H1 (cell line): ENCODE data around the gene FNIP2. TPM values are rescaled to one million over a fixed set of nuclear protein-coding genes. Genes with fewer than 3 reads are reported as not detected.

Source experiments
- CTCF ChIA-PET: fragments of 300-600 bp; sonication (Branson Sonifier 250); formaldehyde crosslinking; loops from one replicate; lab custom pipeline; 2021; ENCODE audit not compliant: partially characterized antibody; lab: Charles Lee
- POLR2A ChIA-PET: fragments of 300-600 bp; sonication (Branson Sonifier 250); formaldehyde crosslinking; loops from one replicate; lab custom pipeline; 2021; ENCODE audit warnings: inconsistent platforms; ENCODE audit not compliant: partially characterized antibody; lab: Charles Lee
- DNase-seq, 2 experiments: peaks; one replicate each; pipeline versions ENCODE4 v3.0.0 to v3.0.0-alpha.2; 2010 to 2022; ENCODE audit warnings: low spot score in 2 of 2, low read depth in 1 of 2, mixed read lengths in 1 of 2
- FAIRE-seq: peaks from 2 replicates; lab custom pipeline; 2011; peaks lifted over from hg19 to GRCh38; lab: Jason Lieb, UNC
- H2AFZ ChIP-seq: 2 replicates; pipeline ENCODE4 v1.8.1; 2012; ENCODE audit warnings: low read length, inconsistent platforms
- H2AK5ac ChIP-seq: 2 replicates; pipeline ENCODE4 v1.6.1; 2013; ENCODE audit warnings: low read depth, low read length
- H2BK120ac ChIP-seq: replicated peaks from 2 replicates; pipeline ENCODE3; 2013; ENCODE audit warnings: low read depth, low read length, inconsistent platforms
- H2BK12ac ChIP-seq: 2 replicates; pipeline ENCODE4 v1.6.1; 2013; ENCODE audit warnings: low read depth, low read length
- H2BK15ac ChIP-seq: 2 replicates; pipeline ENCODE4 v1.6.1; 2013; ENCODE audit warnings: low read length
- H2BK20ac ChIP-seq: 2 replicates; pipeline ENCODE4 v1.6.1; 2013; ENCODE audit warnings: low read length
- H2BK5ac ChIP-seq: 2 replicates; pipeline ENCODE4 v1.6.1; 2013; ENCODE audit warnings: low read depth, low read length
- H3K14ac ChIP-seq: 2 replicates; pipeline ENCODE4 v1.6.1; 2013; ENCODE audit warnings: inconsistent platforms; ENCODE audit not compliant: insufficient read length
- H3K18ac ChIP-seq: 2 replicates; pipeline ENCODE4 v1.6.1; 2013; ENCODE audit warnings: low read length; ENCODE audit errors: extremely low read depth
- H3K23ac ChIP-seq: 2 replicates; pipeline ENCODE4 v1.6.1; 2013; ENCODE audit warnings: inconsistent platforms; ENCODE audit not compliant: insufficient read length
- H3K23me2 ChIP-seq: 2 replicates; pipeline ENCODE4 v1.6.1; 2013; ENCODE audit warnings: low read depth, low read length
- H3K27ac ChIP-seq: 2 replicates; pipeline ENCODE4 v1.6.1; 2011; ENCODE audit warnings: low read depth, low read length, inconsistent platforms
- H3K27me3 ChIP-seq, 4 experiments: replicated peaks in 1 of 4; 1 replicate in 1 of 4; 2 replicates in 3 of 4; pipeline versions ENCODE4 v1.6.1 to v1.8.1; 2011 to 2013; ENCODE audit warnings: low read length in 3 of 4, mild to moderate bottlenecking in 3 of 4, inconsistent platforms in 2 of 4, mixed read lengths in 2 of 4, moderate library complexity in 1 of 4; ENCODE audit not compliant: control insufficient read depth in 3 of 4, insufficient read depth in 3 of 4; ENCODE audit errors: extremely low read depth in 1 of 4
- H3K36me3 ChIP-seq, 4 experiments: 2 replicates each; pipeline versions ENCODE4 v1.6.1 to v1.8.1; 2011 to 2013; ENCODE audit warnings: mild to moderate bottlenecking in 4 of 4, low read length in 3 of 4, moderate library complexity in 2 of 4, control low read depth in 1 of 4, inconsistent platforms in 1 of 4; ENCODE audit not compliant: insufficient read depth in 4 of 4, control insufficient read depth in 2 of 4
- H3K4ac ChIP-seq: replicated peaks from 2 replicates; pipeline ENCODE3; 2013; ENCODE audit warnings: low read length, low read depth, mixed read lengths, inconsistent platforms; ENCODE audit not compliant: insufficient read length
- H3K4me1 ChIP-seq, 4 experiments: replicated peaks in 1 of 4; 1 replicate in 1 of 4; 2 replicates in 3 of 4; pipeline versions ENCODE4 v1.6.1 to v1.8.1; 2011 to 2013; ENCODE audit warnings: low read length in 3 of 4, inconsistent platforms in 2 of 4, mixed read lengths in 1 of 4; ENCODE audit not compliant: insufficient read depth in 4 of 4, control insufficient read depth in 3 of 4
- H3K4me2 ChIP-seq, 2 experiments: 2 replicates each; pipeline versions ENCODE4 v1.6.1 to v1.8.1; 2011 to 2013; ENCODE audit warnings: low read depth in 2 of 2, low read length in 2 of 2, control low read depth in 1 of 2, inconsistent platforms in 1 of 2, mild to moderate bottlenecking in 1 of 2; ENCODE audit not compliant: insufficient read depth in 1 of 2
- H3K4me3 ChIP-seq, 4 experiments: fragments of 200-600, 300-600 bp in 1 of 4; sonication (generic), shearing (Covaris generic), sonication (Bioruptor Twin) in 1 of 4; 2 replicates each; pipeline versions ENCODE4 v1.5.1 to v1.8.1; 2011 to 2016; ENCODE audit warnings: low read length in 4 of 4, low read depth in 3 of 4, control low read depth in 2 of 4, inconsistent platforms in 2 of 4, mild to moderate bottlenecking in 2 of 4, mixed read lengths in 1 of 4, moderate library complexity in 1 of 4; ENCODE audit not compliant: insufficient read depth in 2 of 4; ENCODE audit errors: extremely low read depth in 1 of 4
- H3K56ac ChIP-seq: replicated peaks from 2 replicates; pipeline ENCODE3; 2013; ENCODE audit warnings: low read depth, mild to moderate bottlenecking, mixed read lengths, low read length, inconsistent platforms; ENCODE audit not compliant: insufficient read length
- H3K79me1 ChIP-seq: 2 replicates; pipeline ENCODE4 v1.6.1; 2013; ENCODE audit warnings: low read depth, low read length, control low read depth
- H3K79me2 ChIP-seq, 2 experiments: 2 replicates each; pipeline versions ENCODE4 v1.6.1 to v1.8.1; 2012 to 2013; ENCODE audit warnings: low read length in 2 of 2, mild to moderate bottlenecking in 2 of 2, inconsistent platforms in 1 of 2; ENCODE audit not compliant: insufficient read depth in 2 of 2, control insufficient read depth in 1 of 2
- H3K9ac ChIP-seq, 4 experiments: replicated peaks in 1 of 4; 1 replicate in 1 of 4; 2 replicates in 3 of 4; pipeline versions ENCODE4 v1.6.1 to v1.8.1; 2011 to 2013; ENCODE audit warnings: low read depth in 3 of 4, low read length in 3 of 4, control low read depth in 2 of 4, mild to moderate bottlenecking in 2 of 4, moderate library complexity in 2 of 4, inconsistent platforms in 1 of 4; ENCODE audit errors: extremely low read depth in 1 of 4
- H3K9me3 ChIP-seq, 2 experiments: 2 replicates each; pipeline versions ENCODE4 v1.6.1 to v1.8.1; 2012 to 2013; ENCODE audit warnings: mild to moderate bottlenecking in 2 of 2, moderate library complexity in 2 of 2, control low read depth in 1 of 2, inconsistent platforms in 1 of 2, low read depth in 1 of 2, low read length in 1 of 2, mixed read lengths in 1 of 2; ENCODE audit not compliant: insufficient read depth in 2 of 2
- H4K20me1 ChIP-seq, 2 experiments: replicated peaks in 1 of 2; 2 replicates each; pipeline versions ENCODE3 to v1.8.1; 2011 to 2013; ENCODE audit warnings: inconsistent platforms in 2 of 2, low read length in 2 of 2, mild to moderate bottlenecking in 1 of 2; ENCODE audit not compliant: insufficient read depth in 2 of 2, control insufficient read depth in 1 of 2
- H4K5ac ChIP-seq: 2 replicates; pipeline ENCODE4 v1.6.1; 2013; ENCODE audit warnings: low read length, low read depth, mixed read lengths, inconsistent platforms; ENCODE audit not compliant: insufficient read length
- H4K8ac ChIP-seq: 2 replicates; pipeline ENCODE4 v1.8.0; 2013; ENCODE audit warnings: mild to moderate bottlenecking, moderate library complexity, low read length, inconsistent platforms; ENCODE audit not compliant: insufficient read depth; ENCODE audit errors: extremely low read depth
- H4K91ac ChIP-seq: replicated peaks from 2 replicates; pipeline ENCODE3; 2013; ENCODE audit warnings: low read length, mixed read lengths, inconsistent platforms; ENCODE audit not compliant: insufficient read length
- BCL11A ChIP-seq, 2 experiments: IDR thresholded peaks; one replicate each; pipeline ENCODE4 v1.6.1; 2011; ENCODE audit warnings: low read depth in 2 of 2, low read length in 2 of 2, mild to moderate bottlenecking in 2 of 2
- FOSL1 ChIP-seq: IDR thresholded peaks from 2 replicates; pipeline ENCODE4 v1.6.1; 2011; ENCODE audit warnings: mild to moderate bottlenecking, low read depth, low read length, moderate library complexity; ENCODE audit not compliant: insufficient read depth
- JUN ChIP-seq: IDR thresholded peaks from 2 replicates; pipeline ENCODE4 v1.6.1; 2011; ENCODE audit warnings: low read depth, mild to moderate bottlenecking, improper control_type of control experiment, low read length
- KDM1A ChIP-seq: fragments of 200-600, 300-600 bp; sonication (generic); IDR thresholded peaks from 2 replicates; pipeline ENCODE4 v1.7.1; 2016; ENCODE audit warnings: mild to moderate bottlenecking, low read length, borderline replicate concordance
- NANOG ChIP-seq: IDR thresholded peaks from 2 replicates; pipeline ENCODE4 v1.6.1; 2011; ENCODE audit warnings: low read length, low read depth, mild to moderate bottlenecking, inconsistent platforms; ENCODE audit not compliant: insufficient read depth, poor library complexity, severe bottlenecking
- RBBP5 ChIP-seq: IDR thresholded peaks from 2 replicates; pipeline ENCODE4 v1.7.1; 2012; ENCODE audit warnings: low read depth, mild to moderate bottlenecking, inconsistent platforms, low read length, moderate library complexity, borderline replicate concordance
- SUZ12 ChIP-seq: fragments of 200-600 bp; sonication (generic); IDR thresholded peaks from 2 replicates; pipeline ENCODE4 v1.6.1; 2012; ENCODE audit warnings: mild to moderate bottlenecking, inconsistent platforms, low read length, moderate library complexity, mixed read lengths
- TBP ChIP-seq: IDR thresholded peaks from 2 replicates; pipeline ENCODE4 v1.6.1; 2011; ENCODE audit warnings: low read depth, low read length, improper control_type of control experiment
- YY1 ChIP-seq: IDR thresholded peaks from 2 replicates; pipeline ENCODE4 v1.6.1; 2011; ENCODE audit warnings: low read depth, mild to moderate bottlenecking, low read length
- WGBS, 2 experiments: shearing (Covaris generic) in 1 of 2; methylation state at CpG; one replicate each; pipeline versions ENCODE4 v1.1.6 to v1.1.7; 2013 to 2015; ENCODE audit warnings: low lambda C conversion rate in 2 of 2, mixed read lengths in 2 of 2, inconsistent platforms in 1 of 2, low coverage in 1 of 2, missing lambda C conversion rate in 1 of 2; ENCODE audit not compliant: insufficient replicate concordance in 2 of 2, insufficient coverage in 1 of 2, insufficient read length in 1 of 2; ENCODE audit errors: extremely low coverage in 1 of 2, missing lambda C conversion rate in 1 of 2; 5-methylcytosine and 5-hydroxymethylcytosine counted together
- polyA plus RNA-seq, 7 experiments: library from polyadenylated mRNA; depleted of rRNA in 3 of 7; stranded (reverse) in 5 of 7; unstranded in 2 of 7; fragments of >200 nt in 5 of 7; fragments of 200-250 nt in 2 of 7; gene quantifications; 1 replicate in 5 of 7; 2 replicates in 1 of 7; 4 replicates in 1 of 7; pipeline versions ENCODE4 v1.2.1 to v1.2.3, GENCODE V29; 2011 to 2013; ENCODE audit warnings: missing spikeins in 2 of 7, mixed read lengths in 2 of 7
- total RNA-seq: library from RNA; stranded (reverse); fragmentation: NEBNext Ultra II Directional; extraction: Animal tissue kit (Norgen Biotek cat#: 25700); gene quantifications from 2 replicates; pipeline ENCODE4 v1.2.1, GENCODE V29; 2021
- TF ChIP-seq, protein P1 (sequence below): IDR thresholded peaks from 2 replicates; pipeline ENCODE4 v1.6.1; 2012; ENCODE audit warnings: inconsistent platforms

FNIP2 gene
- total and polyA plus RNA-seq, 2 of the 8 experiments (the other 6 are each of a cell fraction or from before 2014, with no cell fraction given) = 4.0 to 13.0 TPM

DNA sequence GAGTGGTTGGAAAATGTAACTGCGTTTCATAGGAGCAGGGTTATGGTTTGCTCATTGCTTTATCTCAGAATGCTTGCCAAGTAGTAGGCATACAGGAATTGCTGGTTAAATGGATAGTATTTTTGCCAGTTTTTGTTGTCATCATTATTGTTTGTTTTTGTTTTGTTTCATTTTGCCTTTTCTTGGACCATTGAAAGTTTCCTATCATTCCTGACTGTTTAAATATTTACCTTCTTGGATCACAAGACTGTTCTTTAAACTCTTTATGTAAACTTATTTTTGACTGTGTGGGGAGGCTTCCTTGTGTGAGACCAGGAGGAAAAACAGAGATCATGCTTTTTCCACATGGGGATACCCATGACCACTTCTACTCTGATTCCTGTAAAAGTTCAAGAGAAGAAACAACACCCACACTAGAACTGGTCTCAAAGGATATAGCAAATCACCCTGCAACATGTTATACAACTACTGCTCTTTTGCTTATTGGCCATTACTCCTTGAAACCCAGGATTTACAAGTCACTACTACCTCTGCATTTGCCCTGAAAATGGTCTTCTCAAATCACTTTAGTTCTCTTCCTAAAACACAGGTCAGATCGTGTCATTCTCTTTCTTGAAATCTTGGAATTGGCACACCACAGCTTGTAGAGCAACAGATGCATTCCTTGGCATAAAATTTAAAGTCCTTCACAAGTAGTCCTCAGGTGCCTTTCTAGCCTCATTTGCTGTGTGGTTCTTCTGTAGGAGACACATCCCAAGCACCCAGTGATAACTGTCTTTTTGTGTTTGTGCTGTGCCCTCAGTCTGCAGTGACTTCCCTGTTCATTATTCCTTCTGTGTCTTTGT lies 51.3 kb downstream of the FNIP2 start:
- Histone ChIP-seq H2BK15ac (no peak overlapping the region), H3K4me2 (no peak overlapping the region), H3K9ac (no peak overlapping the region), H3K79me1 (0 out of 2 replicates have a peak, but pooled peaks cover 2% of the 10 kb centered on the region), H2AFZ (no peak overlapping the region), H3K9me3 (peaks cover 0 to 3% of the 10 kb centered on the region in 2 experiments; a peak in 1 of 4 replicates), H4K5ac (no peak overlapping the region), H2BK20ac (no peak overlapping the region), H4K8ac (no peak overlapping the region), H2AK5ac (no peak overlapping the region), H3K79me2 (no peaks in the 10 kb centered on the region), H3K4ac (no peak overlapping the region), H3K18ac (no peak overlapping the region), H3K56ac (no peak overlapping the region), H3K23ac (peak overlapping the region; percentile 19), H3K36me3 (no peaks in the 10 kb centered on the region), H4K20me1 (no peaks in the 10 kb centered on the region), H3K27ac (no peak overlapping the region), H3K4me1 (no peaks in the 10 kb centered on the region), H3K14ac (no peak overlapping the region), H3K4me3 (no peak overlapping the region), H3K27me3 (no peaks in the 10 kb centered on the region), H2BK5ac (no peak overlapping the region), H3K23me2 (no peaks in the 10 kb centered on the region), H2BK12ac (no peak overlapping the region), H4K91ac (no peak overlapping the region), H2BK120ac (no peak overlapping the region)
- ChIA-PET CTCF (interaction anchor here (0.6 kb wide), 1 partner anchor 8 kb away, joined by 3 read pairs; no protein-coding TSS in a partner anchor), POLR2A (no interaction called here)
- DNase-seq (no peak), FAIRE-seq (no peak)
- WGBS, 2 experiments = 84 to 100% methylated on average over 1 to 2 of the region's 2 CpGs
- TF ChIP-seq JUN (no peak), RBBP5 (no peak), SUZ12 (no peak), BCL11A (IDR thresholded peaks at IDR 0.05; ENCODE audit: low read depth in 2 of 2, low read length in 2 of 2) (no peak), FOSL1 (no peak), TBP (no peak), YY1 (no peak), NANOG (no peak), KDM1A (no peak)
- TF ChIP-seq, protein P1, sequence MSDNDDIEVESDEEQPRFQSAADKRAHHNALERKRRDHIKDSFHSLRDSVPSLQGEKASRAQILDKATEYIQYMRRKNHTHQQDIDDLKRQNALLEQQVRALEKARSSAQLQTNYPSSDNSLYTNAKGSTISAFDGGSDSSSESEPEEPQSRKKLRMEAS = no peak
